T-helper 1 cell treated with Interleukin-12 subunit alpha and Interleukin-12 subunit beta and Interleukin-4 antibody, amounts not matched to agents 30 μg/mL and 1 μg/mL, for 36 hours (primary cell): Measurements from ENCODE around the gene PGAP6.
"Not testable (repeated sequence)": the region's sequence is repeated elsewhere in the genome, so short reads cannot be mapped to it uniquely, and the experiment has no call there.

Experiments
- H3K27ac Mint-ChIP-seq: one replicate; pipeline ENCODE4 v1.8.0; 2021; ENCODE audit warnings: mild to moderate bottlenecking, mixed read lengths
- H3K27me3 Mint-ChIP-seq: one replicate; pipeline ENCODE4 v1.8.0; 2021; ENCODE audit warnings: low read depth, mixed read lengths
- H3K36me3 Mint-ChIP-seq: one replicate; pipeline ENCODE4 v1.8.0; 2021; ENCODE audit warnings: low read depth, mixed read lengths
- H3K4me1 Mint-ChIP-seq: one replicate; pipeline ENCODE4 v1.8.0; 2021; ENCODE audit warnings: low read depth, mixed read lengths
- H3K4me3 Mint-ChIP-seq: one replicate; pipeline ENCODE4 v1.8.0; 2021; ENCODE audit warnings: mild to moderate bottlenecking, moderate library complexity, mixed read lengths
- H3K9me3 Mint-ChIP-seq: one replicate; pipeline ENCODE4 v1.8.0; 2021; ENCODE audit warnings: mixed read lengths

PGAP6 gene, protein sequence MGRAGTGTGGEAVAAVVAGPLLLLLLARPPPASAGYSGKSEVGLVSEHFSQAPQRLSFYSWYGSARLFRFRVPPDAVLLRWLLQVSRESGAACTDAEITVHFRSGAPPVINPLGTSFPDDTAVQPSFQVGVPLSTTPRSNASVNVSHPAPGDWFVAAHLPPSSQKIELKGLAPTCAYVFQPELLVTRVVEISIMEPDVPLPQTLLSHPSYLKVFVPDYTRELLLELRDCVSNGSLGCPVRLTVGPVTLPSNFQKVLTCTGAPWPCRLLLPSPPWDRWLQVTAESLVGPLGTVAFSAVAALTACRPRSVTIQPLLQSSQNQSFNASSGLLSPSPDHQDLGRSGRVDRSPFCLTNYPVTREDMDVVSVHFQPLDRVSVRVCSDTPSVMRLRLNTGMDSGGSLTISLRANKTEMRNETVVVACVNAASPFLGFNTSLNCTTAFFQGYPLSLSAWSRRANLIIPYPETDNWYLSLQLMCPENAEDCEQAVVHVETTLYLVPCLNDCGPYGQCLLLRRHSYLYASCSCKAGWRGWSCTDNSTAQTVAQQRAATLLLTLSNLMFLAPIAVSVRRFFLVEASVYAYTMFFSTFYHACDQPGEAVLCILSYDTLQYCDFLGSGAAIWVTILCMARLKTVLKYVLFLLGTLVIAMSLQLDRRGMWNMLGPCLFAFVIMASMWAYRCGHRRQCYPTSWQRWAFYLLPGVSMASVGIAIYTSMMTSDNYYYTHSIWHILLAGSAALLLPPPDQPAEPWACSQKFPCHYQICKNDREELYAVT

DNA sequence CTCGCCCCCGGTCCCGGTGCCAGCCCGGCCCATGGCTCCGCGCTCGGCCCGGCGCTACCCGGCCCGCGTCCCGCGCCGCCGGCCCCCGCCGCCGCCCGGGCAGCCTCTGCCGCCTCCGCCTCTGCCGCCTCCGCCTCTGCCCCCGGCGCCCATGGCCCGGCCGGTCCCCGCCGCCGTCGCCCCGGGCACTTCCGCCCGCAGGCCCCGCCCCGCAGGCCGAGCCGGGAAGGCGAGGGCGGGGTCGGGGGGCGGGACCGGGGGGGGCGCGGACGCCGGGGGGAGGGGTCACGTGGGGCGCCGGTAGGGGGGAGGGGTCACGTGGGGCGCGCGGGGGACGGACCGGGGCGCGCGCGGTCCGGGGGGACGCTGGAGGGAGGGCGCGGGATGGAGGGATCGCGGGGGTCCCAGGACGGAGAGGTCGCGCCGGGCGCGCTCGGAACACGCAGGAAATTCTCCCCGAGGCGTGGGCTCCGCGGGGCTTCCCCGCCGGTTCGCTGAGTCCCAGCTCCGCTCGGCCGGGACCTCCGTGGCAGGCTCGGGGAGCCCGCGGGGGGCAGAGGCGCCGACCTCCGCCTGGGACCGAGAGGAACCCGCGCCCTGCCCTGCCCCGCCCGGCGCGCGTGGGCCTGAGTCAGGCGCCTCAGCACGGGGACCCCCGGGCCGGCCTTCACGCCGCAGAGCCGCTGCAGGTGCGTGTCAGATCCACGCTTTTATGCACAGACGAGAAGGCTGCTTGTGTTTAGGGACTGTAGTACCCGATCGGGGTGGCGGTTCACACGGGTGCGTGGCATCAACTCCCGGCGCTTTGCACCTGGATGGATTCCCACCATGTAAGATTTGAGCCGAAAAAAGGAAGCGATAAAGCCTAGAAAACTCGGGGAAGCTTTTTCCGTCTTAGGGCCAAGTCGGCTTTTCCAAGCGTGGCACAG is at the start of gene PGAP6:
PGAP6 (minus strand) TSS at position 190 of the 929 bp plus-strand sequence; CDS start at position 33, 157 bp downstream.
- Mint-ChIP-seq H3K27me3 (peaks cover 9% of the 10 kb centered on the region), H3K4me3 (peak within 1 kb of the TSS; percentile 85), H3K9me3 (no peaks in the 10 kb centered on the region), H3K4me1 (peaks cover 9% of the 10 kb centered on the region), H3K27ac (peak within 1 kb of the TSS; percentile 12), H3K36me3 (peaks cover 1% of the 10 kb centered on the region)

DNA sequence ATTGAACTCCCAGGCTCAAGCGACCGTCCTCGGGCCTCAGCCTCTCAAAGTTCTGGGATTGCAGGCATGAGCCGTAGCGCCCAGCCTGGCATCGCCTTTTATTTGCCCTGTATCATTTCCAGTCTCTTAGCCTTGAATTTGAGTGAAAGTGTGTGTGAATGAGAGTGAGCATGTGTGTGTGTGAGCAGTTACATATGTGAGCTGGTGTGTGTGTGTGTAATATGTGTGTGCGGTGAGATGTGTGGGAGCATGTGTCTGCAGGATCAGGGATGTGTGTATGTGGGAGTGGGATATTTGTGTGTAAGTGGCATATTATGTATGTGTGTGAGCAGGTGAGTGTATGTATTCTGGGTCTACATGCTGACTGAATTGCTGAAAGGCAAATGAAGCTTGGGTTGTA is 49.1 kb upstream of the PGAP6 start:
- Mint-ChIP-seq H3K9me3 (no peaks in the 10 kb centered on the region), H3K36me3 (peaks cover 4% of the 10 kb centered on the region), H3K4me1 (peaks cover 14% of the 10 kb centered on the region), H3K27ac (no peak overlapping the region), H3K4me3 (no peak overlapping the region), H3K27me3 (peaks cover 4% of the 10 kb centered on the region)

DNA sequence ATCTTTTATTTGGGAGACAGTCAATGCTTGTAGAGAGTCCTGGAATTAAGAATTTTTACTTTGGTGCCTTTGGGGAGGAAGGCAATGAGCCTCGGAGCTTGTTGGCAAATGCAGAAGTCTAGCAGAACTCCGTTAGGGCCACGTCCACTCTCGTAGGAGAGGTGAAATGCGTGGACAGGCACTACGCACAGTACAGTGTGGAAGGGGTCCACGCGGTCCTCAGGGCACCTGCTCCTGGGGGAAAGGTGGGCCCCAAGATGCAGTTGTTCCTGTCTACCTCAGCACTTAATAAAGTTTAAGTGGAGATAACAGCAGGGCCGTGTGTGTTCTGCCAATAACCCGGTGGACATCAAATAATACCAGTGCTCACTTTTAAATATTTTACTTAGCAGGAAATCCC is 45.5 kb upstream of the PGAP6 start:
- Mint-ChIP-seq H3K36me3 (peaks cover 4% of the 10 kb centered on the region), H3K4me1 (peaks cover 21% of the 10 kb centered on the region), H3K9me3 (no peaks in the 10 kb centered on the region), H3K27me3 (peaks cover 19% of the 10 kb centered on the region), H3K4me3 (peak overlapping the region; percentile 78), H3K27ac (peak overlapping the region; percentile 38)

DNA sequence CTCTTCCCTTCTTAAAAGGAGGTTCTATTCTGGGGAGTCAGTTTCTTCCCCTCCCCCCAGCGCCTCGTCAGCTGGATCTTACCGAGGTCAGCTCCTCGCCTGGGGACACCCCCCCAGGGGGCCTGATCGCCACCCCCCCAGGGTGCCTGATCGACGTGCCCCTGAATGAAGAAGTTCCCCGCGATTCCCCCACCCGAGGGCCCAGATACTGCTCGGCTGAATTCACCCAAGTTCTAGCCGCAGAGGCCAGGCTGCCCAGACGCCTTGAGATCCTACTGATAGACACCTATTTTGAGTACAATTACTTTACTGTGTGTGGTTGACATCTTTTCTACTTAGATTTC is 45.1 kb upstream of the PGAP6 start:
- Mint-ChIP-seq H3K4me3 (peak overlapping the region; percentile 78), H3K4me1 (peaks cover 21% of the 10 kb centered on the region), H3K9me3 (no peaks in the 10 kb centered on the region), H3K27ac (peak overlapping the region; percentile 49), H3K36me3 (peaks cover 4% of the 10 kb centered on the region), H3K27me3 (peaks cover 19% of the 10 kb centered on the region)

DNA sequence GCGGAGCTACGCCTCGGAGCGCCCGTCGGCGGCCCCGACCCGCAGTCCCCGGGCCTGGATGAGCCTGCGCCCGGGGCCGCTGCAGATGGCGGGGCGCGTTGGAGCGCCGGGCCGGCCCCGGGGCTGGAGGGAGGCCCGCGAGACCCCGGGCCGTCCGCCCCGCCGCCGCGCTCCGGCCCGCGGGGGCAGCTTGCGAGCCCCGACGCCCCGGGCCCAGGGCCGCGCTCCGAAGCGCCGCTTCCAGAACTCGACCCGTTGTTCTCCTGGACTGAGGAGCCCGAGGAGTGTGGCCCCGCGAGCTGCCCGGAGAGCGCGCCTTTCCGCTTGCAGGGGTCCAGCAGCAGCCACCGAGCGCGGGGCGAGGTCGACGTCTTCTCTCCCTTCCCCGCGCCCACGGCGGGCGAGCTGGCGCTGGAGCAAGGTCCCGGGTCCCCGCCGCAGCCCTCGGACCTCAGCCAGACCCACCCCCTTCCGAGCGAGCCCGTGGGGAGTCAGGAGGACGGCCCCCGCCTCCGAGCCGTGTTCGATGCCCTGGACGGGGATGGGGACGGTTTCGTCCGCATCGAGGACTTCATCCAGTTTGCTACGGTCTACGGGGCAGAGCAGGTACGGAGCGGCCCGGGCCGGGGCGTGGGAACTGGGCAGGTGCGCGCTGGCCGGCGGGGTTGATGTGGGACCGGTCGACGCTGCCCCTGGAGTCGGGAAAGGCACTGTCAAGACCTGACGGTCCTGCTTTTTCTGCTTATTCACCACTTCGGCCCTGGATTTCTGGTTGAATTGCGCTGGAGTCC is 44.5 kb upstream of the PGAP6 start:
- no peaks in the 10 kb centered on the region for H3K9me3 Mint-ChIP-seq
- peak overlapping the region; percentile 49 for H3K27ac Mint-ChIP-seq
- peak overlapping the region; percentile 78 for H3K4me3 Mint-ChIP-seq
- peaks cover 19% of the 10 kb centered on the region for H3K27me3 Mint-ChIP-seq
- peaks cover 21% of the 10 kb centered on the region for H3K4me1 Mint-ChIP-seq
- H3K36me3 Mint-ChIP-seq = peaks cover 4% of the 10 kb centered on the region

DNA sequence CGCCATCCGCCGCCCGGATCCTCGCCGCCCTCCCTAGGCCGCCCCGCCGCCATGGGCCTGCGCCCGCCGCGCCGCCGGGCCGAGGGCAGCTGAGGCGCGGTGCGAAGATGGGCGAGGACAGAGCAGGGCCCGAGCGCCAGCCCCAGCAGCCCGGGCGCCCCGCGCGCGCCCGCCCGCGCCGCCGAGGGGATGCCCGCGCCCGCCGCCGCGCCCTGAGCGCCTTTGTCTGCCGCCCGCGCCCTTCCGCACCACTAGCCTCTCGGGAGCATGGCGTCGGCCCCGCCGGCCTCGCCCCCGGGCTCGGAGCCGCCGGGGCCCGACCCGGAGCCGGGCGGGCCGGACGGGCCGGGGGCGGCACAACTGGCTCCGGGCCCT is 43.9 kb upstream of the PGAP6 start:
- Mint-ChIP-seq H3K27ac (no peak overlapping the region), H3K4me1 (peaks cover 21% of the 10 kb centered on the region), H3K4me3 (peak overlapping the region; percentile 87), H3K27me3 (peaks cover 22% of the 10 kb centered on the region), H3K36me3 (peaks cover 3% of the 10 kb centered on the region), H3K9me3 (no peaks in the 10 kb centered on the region)

DNA sequence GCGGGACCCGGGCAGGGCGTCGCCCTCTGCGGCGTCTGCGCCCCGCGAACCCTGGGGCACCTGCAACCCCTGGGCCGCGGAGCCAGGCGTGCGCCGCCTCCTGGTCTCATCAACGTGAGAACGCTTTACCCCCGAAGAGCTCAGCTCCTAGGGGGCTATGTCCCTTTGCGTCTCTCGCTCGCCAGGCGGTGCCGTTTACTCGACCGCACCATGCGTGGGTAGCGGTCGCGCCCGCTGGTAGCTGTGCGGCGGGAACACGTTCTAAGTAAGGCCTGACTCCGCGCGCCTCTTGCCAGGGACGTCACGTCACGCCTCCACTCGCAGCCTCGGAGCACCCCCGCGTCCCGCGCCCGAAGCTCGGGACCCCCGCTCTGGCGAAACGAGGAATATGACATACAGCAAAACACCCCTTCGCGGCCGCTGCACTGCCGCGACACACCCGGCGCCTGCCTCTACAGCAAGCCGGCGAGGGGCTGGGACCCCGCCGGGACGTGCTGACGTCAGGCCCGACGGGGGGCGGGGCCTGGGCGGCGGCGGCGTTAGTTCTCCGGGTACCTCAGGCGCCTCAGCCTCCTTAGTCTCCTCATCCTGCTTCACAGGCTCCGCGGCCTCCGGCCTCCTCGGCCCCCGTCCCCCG is 43.4 kb upstream of the PGAP6 start, which contains the start of gene RAB11FIP3:
RAB11FIP3 (plus strand) TSS at position 568 of the 637 bp plus-strand sequence. CDS start 358 bp downstream, outside the sequence.
- Mint-ChIP-seq H3K27me3 (peaks cover 24% of the 10 kb centered on the region), H3K27ac (peak within 1 kb of the TSS; percentile 78), H3K36me3 (peaks cover 3% of the 10 kb centered on the region), H3K9me3 (no peaks in the 10 kb centered on the region), H3K4me1 (peaks cover 21% of the 10 kb centered on the region), H3K4me3 (peak within 1 kb of the TSS; percentile 87)

DNA sequence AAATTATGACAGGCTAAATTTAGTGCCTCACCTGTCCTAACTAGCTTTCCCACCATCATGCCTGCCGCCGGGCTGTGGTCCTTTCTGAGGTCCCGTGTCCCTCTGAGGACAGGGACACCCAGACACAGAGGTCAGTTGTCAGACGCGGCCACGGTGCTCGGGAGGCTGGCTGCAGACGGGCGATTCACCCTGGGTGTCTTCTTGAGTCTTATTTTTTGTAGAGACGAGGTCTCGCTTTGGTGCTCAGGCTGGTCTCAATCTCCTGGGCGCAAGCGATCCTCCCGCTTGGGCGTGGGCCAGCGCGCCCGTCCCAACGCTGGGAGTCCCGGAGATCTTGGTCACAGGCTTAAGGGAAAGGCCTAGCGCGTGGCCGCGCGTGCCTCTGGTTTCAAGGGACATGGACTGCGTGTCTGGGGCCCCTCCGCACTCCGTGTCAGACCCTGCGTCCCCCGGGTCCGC is 42.9 kb upstream of the PGAP6 start:
- H3K4me3 Mint-ChIP-seq = peak overlapping the region; percentile 46
- peaks cover 24% of the 10 kb centered on the region for H3K27me3 Mint-ChIP-seq
- H3K36me3 Mint-ChIP-seq = peaks cover 3% of the 10 kb centered on the region
- H3K9me3 Mint-ChIP-seq = no peaks in the 10 kb centered on the region
- H3K4me1 Mint-ChIP-seq = peaks cover 21% of the 10 kb centered on the region
- H3K27ac Mint-ChIP-seq = no peak overlapping the region

DNA sequence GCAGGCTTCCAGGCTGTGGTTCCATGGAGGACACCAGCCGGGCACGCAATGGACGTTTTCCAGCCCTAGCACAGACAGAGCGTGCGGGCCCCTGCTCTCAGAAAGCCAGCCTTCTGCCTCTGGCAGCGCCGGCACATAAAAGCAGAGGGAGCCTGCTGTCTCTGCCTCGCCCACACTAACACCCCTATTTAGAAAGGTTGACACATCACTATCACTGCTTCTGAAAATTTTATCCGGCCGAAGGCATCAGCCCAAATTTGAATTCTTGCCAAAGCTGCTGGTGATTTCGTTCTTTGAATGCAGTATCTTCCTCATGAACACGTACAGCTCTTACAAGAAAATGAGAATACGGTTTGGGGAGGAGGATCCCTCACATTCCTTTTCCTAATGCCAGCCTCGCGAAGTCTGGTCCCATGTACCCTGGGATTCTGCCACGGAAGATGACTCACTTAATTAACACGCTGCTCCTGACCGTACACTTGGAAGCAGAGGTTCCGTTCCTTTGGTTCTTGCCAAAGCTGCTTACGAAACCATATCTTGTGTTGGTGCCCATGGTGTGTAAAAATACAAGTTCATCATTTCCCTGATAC is 42.4 kb upstream of the PGAP6 start:
- Mint-ChIP-seq H3K4me3 (peak overlapping the region; percentile 46), H3K36me3 (peaks cover 3% of the 10 kb centered on the region), H3K27ac (no peak overlapping the region), H3K27me3 (peaks cover 24% of the 10 kb centered on the region), H3K4me1 (peaks cover 21% of the 10 kb centered on the region), H3K9me3 (no peaks in the 10 kb centered on the region)

DNA sequence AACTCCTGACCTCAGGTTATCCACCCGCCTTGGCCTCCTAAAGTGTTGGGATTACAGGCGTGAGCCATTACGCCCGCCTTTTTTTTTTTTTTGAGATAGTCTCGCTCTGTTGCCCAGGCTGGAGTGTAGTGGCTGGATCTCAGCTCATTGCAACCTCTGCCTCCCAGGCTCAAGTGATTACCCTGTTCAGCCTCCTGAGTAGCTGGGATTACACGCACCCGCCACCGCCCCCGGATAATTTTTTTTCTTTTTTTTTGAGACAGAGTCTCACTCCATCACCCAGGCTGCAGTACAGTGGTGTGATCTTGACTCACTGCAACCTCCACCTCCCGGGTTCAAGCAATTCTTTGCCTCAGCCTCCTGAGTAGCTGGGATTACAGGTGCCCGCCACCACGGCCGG is 40.4 kb upstream of the PGAP6 start:
- H3K36me3 Mint-ChIP-seq, H3K27ac Mint-ChIP-seq: not testable (repeated sequence)

DNA sequence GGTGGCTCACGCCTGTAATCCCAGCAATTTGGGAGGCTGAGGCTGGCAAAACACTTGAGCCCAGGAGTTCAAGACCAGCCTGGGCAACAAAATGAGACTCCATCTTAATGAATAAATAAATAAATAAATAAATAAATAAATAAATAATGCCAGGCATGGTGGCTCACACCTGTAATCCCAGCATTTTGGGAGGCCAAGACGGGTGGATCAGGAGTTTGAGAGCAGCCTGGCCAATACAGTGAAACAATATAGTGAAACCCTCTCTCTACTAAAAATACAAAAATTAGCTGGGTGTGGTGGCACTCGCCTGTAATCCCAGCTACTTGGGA is 33.4 kb upstream of the PGAP6 start:
- not testable (repeated sequence) for H3K36me3 Mint-ChIP-seq, H3K27me3 Mint-ChIP-seq, H3K4me1 Mint-ChIP-seq, H3K4me3 Mint-ChIP-seq, H3K27ac Mint-ChIP-seq, H3K9me3 Mint-ChIP-seq

More for the DNA sequence above, 40.4 kb upstream of the PGAP6 start:
- not testable (repeated sequence) for H3K4me3 Mint-ChIP-seq, H3K4me1 Mint-ChIP-seq, H3K9me3 Mint-ChIP-seq
- H3K27me3 Mint-ChIP-seq = peaks cover 23% of the 10 kb centered on the region

DNA sequence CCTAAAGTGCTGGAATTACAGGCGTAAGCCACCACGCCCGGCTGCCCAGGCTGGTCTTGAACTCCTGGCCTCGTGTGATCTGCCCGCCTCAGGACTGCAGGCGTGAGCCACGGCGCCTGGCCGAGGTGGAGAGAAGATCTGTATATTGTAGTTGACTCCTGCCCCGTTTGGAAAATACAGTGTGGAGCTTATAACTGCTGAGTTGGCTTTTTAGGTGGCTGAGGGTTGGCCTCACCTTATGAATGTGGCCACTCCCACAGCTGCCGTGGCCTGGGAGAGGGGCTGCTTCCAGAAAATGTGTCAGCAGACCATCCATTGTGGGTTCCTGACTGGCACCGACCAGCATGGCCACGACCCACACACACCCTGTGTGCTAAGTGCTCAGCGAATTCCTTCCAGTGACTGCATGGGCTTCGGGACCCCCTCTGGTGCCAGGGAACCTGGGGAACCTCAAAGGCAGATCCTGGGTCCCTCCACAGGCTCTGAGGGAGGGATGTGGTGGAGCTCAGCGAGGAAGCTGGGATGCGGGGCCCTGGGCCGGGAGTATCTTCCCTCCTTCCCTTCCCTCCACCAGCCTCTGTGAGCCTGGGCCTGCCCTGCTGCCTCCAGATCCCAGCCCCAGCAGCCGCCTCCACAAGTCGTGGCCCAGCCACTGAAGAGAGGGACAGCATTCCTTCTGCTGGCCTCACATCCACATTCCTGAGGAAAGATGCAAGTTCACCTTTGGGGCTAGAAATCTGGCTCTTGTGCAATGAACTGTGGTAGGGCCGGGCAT is 32.8 kb upstream of the PGAP6 start:
- Mint-ChIP-seq H3K9me3 (no peaks in the 10 kb centered on the region), H3K27me3 (no peaks in the 10 kb centered on the region), H3K4me1 (no peaks in the 10 kb centered on the region), H3K27ac (no peak overlapping the region), H3K4me3 (no peak overlapping the region), H3K36me3 (no peaks in the 10 kb centered on the region)
